T-helper 17 cell (primary cell): ENCODE data around the gene PRRC1. TPM values are rescaled to one million over a fixed set of nuclear protein-coding genes. Genes with fewer than 3 reads are reported as not detected.
"Not testable (repeated sequence)": the region's sequence is repeated elsewhere in the genome, so short reads cannot be mapped to it uniquely, and the experiment has no call there.

Experiments used
- ATAC-seq: fragments of 150-1000 bp; cut with Tn5 transposase; 2 replicates; pipeline ENCODE4 v1.10.0; 2021; ENCODE audit warnings: mild to moderate bottlenecking, moderate library complexity
- DNase-seq, 3 donors: peaks; one replicate each; pipeline versions ENCODE4 v3.0.0 to v3.0.0-alpha.2; 2020 to 2021
- H3K9me3 ChIP-seq: one replicate; pipeline ENCODE4 v1.7.0; 2013; ENCODE audit warnings: low read length, mild to moderate bottlenecking; ENCODE audit not compliant: control insufficient read depth, poor library complexity, severe bottlenecking
- H3K27ac Mint-ChIP-seq: one replicate; pipeline ENCODE4 v1.8.0; 2022; ENCODE audit warnings: mild to moderate bottlenecking, moderate library complexity, mixed read lengths
- H3K27me3 Mint-ChIP-seq: one replicate; pipeline ENCODE4 v1.8.0; 2022; ENCODE audit warnings: mixed read lengths
- H3K36me3 Mint-ChIP-seq: one replicate; pipeline ENCODE4 v1.8.0; 2022; ENCODE audit warnings: low read depth, mixed read lengths
- H3K4me1 Mint-ChIP-seq: one replicate; pipeline ENCODE4 v1.8.0; 2022; ENCODE audit warnings: mild to moderate bottlenecking, mixed read lengths
- H3K4me3 Mint-ChIP-seq: one replicate; pipeline ENCODE4 v1.8.0; 2022; ENCODE audit warnings: mild to moderate bottlenecking, moderate library complexity, mixed read lengths
- total RNA-seq, 4 donors: library from RNA in 2 of 4; stranded (reverse) in 2 of 4; gene quantifications; one replicate each; pipeline ENCODE4 v1.2.3 and lab custom pipeline; 2022 to 2026

The PRRC1 gene
- total RNA-seq, 2 donors from 2014 or later: 38.5 to 41.2 TPM

DNA sequence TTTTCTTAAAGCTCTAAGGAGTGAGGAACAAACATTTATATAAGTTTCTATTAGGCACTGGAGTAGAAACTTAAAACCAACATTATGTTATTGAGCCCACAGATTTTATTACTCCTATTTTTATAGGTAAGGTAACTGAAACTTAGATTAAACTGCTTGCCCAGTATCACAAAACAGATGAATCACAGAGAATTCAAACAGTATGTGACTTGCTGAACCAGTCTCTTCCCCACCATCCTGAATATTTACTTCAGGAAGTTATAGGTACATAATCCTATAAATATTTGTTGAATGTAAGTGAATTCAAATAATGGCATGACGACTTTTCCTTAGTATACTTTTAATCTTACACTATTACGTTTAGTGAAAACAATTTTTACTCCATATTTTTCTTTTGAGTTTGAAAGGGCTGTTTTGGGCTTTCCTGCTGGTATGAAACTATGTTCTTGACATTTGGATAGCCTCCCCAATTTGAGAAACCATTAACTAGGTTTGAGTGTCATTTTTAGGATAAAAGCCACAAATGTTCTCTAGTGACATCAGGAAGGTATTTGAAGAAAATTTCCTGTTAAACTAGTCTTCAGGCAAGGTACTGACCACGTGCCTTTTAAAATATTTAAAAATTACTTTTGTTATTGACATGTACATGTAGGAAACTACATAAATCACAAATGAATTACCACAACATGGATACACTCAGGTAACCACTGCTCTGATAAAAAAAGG is 39.3 kb downstream of the PRRC1 start:
- no peak overlapping the region for H3K4me3 Mint-ChIP-seq
- H3K27ac Mint-ChIP-seq: no peak overlapping the region
- no peaks in the 10 kb centered on the region for H3K27me3 Mint-ChIP-seq
- H3K4me1 Mint-ChIP-seq: peaks cover under 1% of the 10 kb centered on the region
- no peaks in the 10 kb centered on the region for H3K9me3 ChIP-seq
- no peak for DNase-seq
- no peak for ATAC-seq
- peaks cover 9% of the 10 kb centered on the region for H3K36me3 Mint-ChIP-seq

- DNase-seq (no peak), ATAC-seq (no peak)
- H3K9me3 ChIP-seq: no peaks in the 10 kb centered on the region
- Mint-ChIP-seq H3K27ac (no peak overlapping the region), H3K36me3 (peaks cover 7% of the 10 kb centered on the region), H3K27me3 (peaks cover 1% of the 10 kb centered on the region), H3K4me3 (no peak overlapping the region), H3K4me1 (peaks cover 2% of the 10 kb centered on the region)
Observed at GRCh38 chr5:127558273-127558672, 40.8 kb downstream of the PRRC1 start.

DNA sequence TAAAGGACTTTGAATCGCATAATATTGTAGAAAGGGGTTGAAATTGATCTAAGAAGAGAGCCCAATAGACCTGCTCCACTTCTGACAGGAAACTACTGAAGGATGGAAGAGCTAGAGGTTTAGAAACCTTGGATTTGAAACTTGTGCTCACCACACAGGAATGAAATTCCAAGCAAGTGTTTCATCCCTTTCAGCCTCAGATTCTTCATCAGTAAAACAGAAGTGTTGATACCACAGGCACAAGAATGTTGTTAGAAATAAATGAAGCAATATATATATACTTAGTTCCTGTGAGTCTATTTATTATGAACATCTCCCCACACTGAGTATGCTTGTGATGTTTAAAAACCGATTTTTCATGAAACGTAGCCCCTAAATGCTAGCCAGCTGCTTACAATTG is 43.8 kb downstream of the PRRC1 start:
- ATAC-seq (no peak), DNase-seq (no peak)
- Mint-ChIP-seq H3K27ac (no peak overlapping the region), H3K4me3 (no peak overlapping the region), H3K4me1 (peaks cover 5% of the 10 kb centered on the region), H3K27me3 (peaks cover 26% of the 10 kb centered on the region), H3K36me3 (peaks cover 4% of the 10 kb centered on the region)
- H3K9me3 ChIP-seq: no peaks in the 10 kb centered on the region

DNA sequence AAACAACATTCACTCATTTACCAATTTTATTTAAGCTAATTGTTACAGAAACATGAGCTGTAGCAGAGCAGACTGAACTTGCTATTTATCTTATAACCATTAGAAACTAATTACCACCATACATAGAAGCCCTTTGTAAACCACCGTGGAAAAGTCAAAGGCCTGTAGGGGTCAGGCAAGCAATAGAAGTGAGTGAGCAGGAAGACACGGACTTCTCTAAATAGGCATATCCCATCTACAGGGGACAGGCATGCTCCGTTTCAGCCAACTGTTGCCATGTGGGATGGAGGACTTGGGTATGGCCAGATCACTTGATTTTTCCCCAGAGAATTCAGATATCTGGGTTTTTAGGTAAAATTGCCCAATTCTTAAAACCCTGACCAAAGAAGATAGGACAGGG is 44.8 kb downstream of the PRRC1 start:
- ATAC-seq: no peak
- H3K4me1 Mint-ChIP-seq: peaks cover 7% of the 10 kb centered on the region
- no peaks in the 10 kb centered on the region for H3K9me3 ChIP-seq
- H3K4me3 Mint-ChIP-seq: no peak overlapping the region
- DNase-seq: no peak
- H3K27ac Mint-ChIP-seq: no peak overlapping the region
- H3K27me3 Mint-ChIP-seq: peaks cover 36% of the 10 kb centered on the region
- H3K36me3 Mint-ChIP-seq: peaks cover 4% of the 10 kb centered on the region

DNA sequence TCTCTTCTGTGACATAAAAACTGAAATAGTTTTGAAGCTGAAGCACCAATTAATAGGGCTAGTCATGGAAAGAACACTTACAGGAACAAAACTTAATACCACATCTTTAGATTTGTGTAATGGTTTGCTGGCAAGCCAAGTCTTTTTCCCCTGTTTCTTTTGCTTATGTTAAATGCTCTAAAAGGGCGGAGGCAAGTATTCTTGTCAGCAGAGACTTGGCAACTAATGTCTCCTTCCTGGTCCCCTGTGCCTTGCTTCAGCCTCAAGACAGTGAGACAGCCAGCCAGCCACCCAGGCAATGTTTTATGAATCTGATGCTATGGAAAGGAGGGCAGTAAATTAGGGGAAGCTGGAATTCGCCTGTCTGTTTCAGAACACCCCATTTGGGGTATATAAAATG is 45.7 kb downstream of the PRRC1 start:
- Mint-ChIP-seq H3K27ac (no peak overlapping the region), H3K4me3 (no peak overlapping the region), H3K27me3 (peaks cover 45% of the 10 kb centered on the region), H3K4me1 (peaks cover 12% of the 10 kb centered on the region), H3K36me3 (peaks cover 4% of the 10 kb centered on the region)
- no peaks in the 10 kb centered on the region for H3K9me3 ChIP-seq
- DNase-seq: no peak
- no peak for ATAC-seq

GRCh38 chr5:127564002-127564769 is 46.7 kb downstream of the PRRC1 start:
- Mint-ChIP-seq H3K36me3 (peaks cover 2% of the 10 kb centered on the region), H3K4me1 (peaks cover 16% of the 10 kb centered on the region), H3K27ac (no peak overlapping the region), H3K27me3 (peaks cover 54% of the 10 kb centered on the region), H3K4me3 (no peak overlapping the region)
- DNase-seq (peak in 1 of 3 donors; percentile 42), ATAC-seq (peak; percentile 84)
- H3K9me3 ChIP-seq: no peaks in the 10 kb centered on the region

DNA sequence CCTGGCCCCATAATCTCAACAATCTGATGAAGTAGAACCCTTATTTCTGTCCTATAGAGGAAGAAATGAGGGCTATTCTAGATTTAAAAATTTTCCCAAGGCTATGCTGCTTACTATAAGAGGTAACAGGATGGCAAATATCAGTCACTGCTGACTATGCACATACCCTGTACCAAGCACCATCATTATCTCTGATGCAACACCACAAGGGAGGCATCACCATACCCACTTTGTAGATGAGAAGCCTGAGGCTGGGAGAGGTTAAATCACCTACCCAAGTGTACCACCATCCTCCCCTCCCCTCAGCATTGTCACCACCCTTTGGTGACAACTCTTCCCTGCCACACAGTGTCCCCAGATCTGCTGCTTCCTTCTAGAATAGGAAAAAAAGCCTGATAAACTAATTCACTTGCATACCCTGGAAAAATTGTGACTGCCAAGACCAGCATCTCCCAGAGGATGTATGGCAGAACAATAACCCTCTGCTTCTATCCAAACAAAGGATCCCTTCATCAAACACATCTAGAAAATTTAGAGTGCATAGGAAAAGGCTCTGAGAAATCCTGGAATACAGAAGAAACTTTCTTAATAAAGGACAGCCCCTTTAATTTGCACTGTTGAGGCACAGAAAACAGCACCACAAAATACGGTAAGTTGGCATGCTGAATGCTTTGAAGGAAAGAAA is 48.3 kb downstream of the PRRC1 start:
- Mint-ChIP-seq H3K4me1 (peaks cover 16% of the 10 kb centered on the region), H3K4me3 (no peak overlapping the region), H3K27ac (no peak overlapping the region), H3K27me3 (peaks cover 64% of the 10 kb centered on the region), H3K36me3 (peaks cover 2% of the 10 kb centered on the region)
- DNase-seq (no peak), ATAC-seq (no peak)
- H3K9me3 ChIP-seq: no peaks in the 10 kb centered on the region

DNA sequence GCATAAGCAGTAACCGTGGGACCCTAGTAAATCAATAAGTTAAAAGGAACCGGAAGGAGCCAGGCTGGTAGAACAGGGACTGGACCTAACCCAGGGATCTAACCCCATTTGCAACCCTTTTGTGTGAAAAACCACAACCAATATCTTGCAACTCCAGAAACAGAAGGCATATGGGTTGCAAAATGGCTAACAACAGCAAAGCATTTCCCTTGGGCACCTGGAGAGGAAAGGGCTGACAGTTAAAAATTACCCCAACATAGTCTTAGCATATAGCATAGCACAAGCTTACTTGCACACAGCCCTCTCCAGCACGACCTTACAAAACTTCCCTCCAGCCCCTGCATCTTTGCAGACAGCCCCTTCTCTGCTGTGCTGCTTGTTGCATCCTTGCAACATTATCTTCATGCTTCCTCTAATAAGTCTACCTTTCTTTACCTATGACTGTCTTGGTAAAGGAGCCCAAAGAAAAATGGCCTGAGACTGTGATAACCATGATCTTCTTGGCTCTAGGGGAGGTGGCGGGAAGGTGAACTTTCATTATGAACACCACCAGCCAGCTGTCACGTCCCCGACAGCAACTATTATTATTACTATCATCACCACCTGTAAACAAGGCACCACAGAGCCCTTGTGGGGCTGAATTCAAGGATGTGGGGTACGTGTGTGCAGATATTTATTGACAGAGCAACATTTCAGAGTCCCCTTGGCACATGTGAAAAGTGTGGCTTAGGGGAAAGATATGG is 49.8 kb downstream of the PRRC1 start:
- no peak overlapping the region for H3K4me3 Mint-ChIP-seq
- peak overlapping the region; percentile 83 for H3K27ac Mint-ChIP-seq
- H3K36me3 Mint-ChIP-seq: peaks cover 2% of the 10 kb centered on the region
- DNase-seq: no peak
- ATAC-seq: no peak
- H3K4me1 Mint-ChIP-seq: peaks cover 13% of the 10 kb centered on the region
- H3K27me3 Mint-ChIP-seq: peaks cover 78% of the 10 kb centered on the region
- H3K9me3 ChIP-seq: no peaks in the 10 kb centered on the region

DNA sequence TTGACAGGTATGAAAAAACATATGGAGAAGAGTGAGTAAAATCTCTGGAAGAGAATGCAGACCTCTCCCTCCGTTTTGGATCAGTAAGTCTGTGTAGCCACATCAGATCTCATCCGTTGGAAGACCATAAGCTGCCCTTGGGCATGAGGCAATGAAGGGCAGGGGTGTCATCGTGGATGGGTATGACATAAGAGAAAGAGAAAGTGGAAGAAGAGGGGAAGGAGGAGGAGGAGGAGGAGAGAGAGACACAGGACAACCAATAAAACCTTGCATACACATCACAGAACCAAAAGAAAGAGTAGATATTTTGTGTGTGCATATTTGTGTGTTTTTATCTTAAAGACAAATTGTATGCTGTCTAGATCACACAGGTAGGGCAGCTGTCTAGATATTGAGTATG is 50.7 kb downstream of the PRRC1 start:
- ATAC-seq (no peak), DNase-seq (no peak)
- Mint-ChIP-seq H3K27ac (peak overlapping the region; percentile 83), H3K27me3 (peaks cover 84% of the 10 kb centered on the region), H3K4me1 (peaks cover 13% of the 10 kb centered on the region), H3K4me3 (no peak overlapping the region), H3K36me3 (peaks cover 2% of the 10 kb centered on the region)
- H3K9me3 ChIP-seq: no peaks in the 10 kb centered on the region

- ATAC-seq, DNase-seq, H3K27ac Mint-ChIP-seq, H3K9me3 ChIP-seq, H3K36me3 Mint-ChIP-seq: not testable (repeated sequence)
- H3K4me1 Mint-ChIP-seq: peaks cover 11% of the 10 kb centered on the region
- H3K27me3 Mint-ChIP-seq: peaks cover 78% of the 10 kb centered on the region
- peak overlapping the region; percentile 2 for H3K4me3 Mint-ChIP-seq
Observed at GRCh38 chr5:127569471-127569870, 52.0 kb downstream of the PRRC1 start.

DNA sequence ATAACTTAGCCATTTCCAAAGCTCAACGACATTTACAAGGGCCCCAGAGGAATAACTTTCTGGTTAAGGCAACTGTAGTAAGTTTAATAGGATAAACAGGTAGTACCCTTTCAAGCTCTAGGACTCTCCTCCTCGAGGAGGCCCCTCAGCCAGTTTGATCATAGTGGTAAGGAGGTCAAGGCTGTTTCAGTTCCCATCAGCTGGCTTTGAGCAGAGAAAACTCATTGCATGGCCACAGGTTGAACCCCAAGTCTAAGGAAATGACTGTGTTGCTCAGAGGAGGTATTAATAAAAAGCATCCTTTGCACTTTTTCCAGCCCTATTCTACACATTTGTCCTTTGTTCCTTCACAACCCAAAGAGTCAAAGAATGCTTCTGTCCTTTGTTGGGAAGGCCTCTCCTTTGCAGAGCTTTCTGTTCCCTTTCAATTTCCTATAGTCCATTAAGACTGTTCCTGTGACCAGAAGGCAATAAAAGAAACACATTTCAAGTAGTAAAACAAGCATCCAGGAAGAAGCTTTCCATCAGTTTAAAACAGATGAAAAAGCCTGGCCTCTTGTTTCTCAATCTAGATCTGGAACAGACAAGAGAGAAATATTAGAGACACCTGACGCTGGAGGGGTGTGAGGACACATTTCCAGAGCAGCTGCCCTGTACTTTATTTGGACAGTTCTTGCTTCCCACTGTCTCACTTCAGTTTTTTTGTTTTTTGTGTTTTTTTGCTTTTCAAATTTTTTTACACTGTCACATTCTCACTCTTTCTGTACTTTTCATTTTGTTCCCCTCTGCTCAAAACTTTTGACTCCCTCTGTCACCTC is 54.1 kb downstream of the PRRC1 start:
- Mint-ChIP-seq H3K27ac (no peak overlapping the region), H3K4me1 (peaks cover 11% of the 10 kb centered on the region), H3K4me3 (no peak overlapping the region), H3K36me3 (peaks cover 2% of the 10 kb centered on the region), H3K27me3 (peaks cover 58% of the 10 kb centered on the region)
- ATAC-seq (no peak), DNase-seq (no peak)
- peaks cover 7% of the 10 kb centered on the region for H3K9me3 ChIP-seq

- H3K9me3 ChIP-seq: peaks cover 7% of the 10 kb centered on the region
- Mint-ChIP-seq H3K27me3 (peaks cover 55% of the 10 kb centered on the region), H3K4me3 (no peak overlapping the region), H3K36me3 (peaks cover 2% of the 10 kb centered on the region), H3K27ac (no peak overlapping the region), H3K4me1 (peaks cover 6% of the 10 kb centered on the region)
- DNase-seq (no peak), ATAC-seq (no peak)
Observed at GRCh38 chr5:127572930-127573329, 55.5 kb downstream of the PRRC1 start.
